Umbilical cord (tissue), 2 donors: ENCODE results near the gene ZNF658. TPM values are rescaled to one million over a fixed set of nuclear protein-coding genes. Genes with fewer than 3 reads are reported as not detected.
"Not testable (repeated sequence)": the region's sequence is repeated elsewhere in the genome, so short reads cannot be mapped to it uniquely, and the experiment has no call there.

Experiments
- DNase-seq: peaks from one replicate; pipeline ENCODE4 v3.0.0-alpha.2; 2015; ENCODE audit warnings: low spot score
- total RNA-seq: library from RNA; depleted of rRNA; stranded (reverse); fragments of >200 nt; gene quantifications from one replicate; pipeline ENCODE4 v1.2.3, GENCODE V29; 2014; ENCODE audit warnings: low replicate concordance; ENCODE audit not compliant: insufficient read depth

ZNF658 gene
- total RNA-seq = 7.0 TPM

GRCh38 chr9:66900490-66901131 lies at the start of gene ZNF658:
Gene ZNF658, plus strand, starts transcription at chr9:66900725. Its CDS starts 2,837 bp downstream, at chr9:66903562.
- DNase-seq = peak; percentile 92

GRCh38 chr9:66861732-66862131 lies 38.8 kb upstream of the ZNF658 start:
- DNase-seq = not testable (repeated sequence)

DNA sequence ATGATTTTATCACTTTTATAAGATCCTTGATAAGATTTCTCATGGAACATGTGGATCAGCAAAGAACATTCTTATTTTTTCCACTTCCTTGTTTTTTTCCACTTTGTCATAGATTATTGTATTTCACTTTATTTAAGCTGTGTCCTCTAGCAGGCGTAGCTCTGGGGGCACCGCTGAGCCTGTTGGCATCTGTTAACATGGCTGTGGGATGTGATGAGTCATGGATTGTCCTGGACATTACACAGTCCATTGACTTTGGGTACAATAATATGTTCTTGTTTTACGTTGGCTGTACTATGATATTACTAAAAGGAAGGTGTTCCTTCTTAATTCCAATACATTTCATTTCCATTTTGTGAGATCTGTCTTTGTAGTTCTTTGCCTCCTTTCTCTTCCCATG lies 31.9 kb upstream of the ZNF658 start:
- not testable (repeated sequence) for DNase-seq

- not testable (repeated sequence) for DNase-seq
Observed at GRCh38 chr9:66880605-66881004, 19.9 kb upstream of the ZNF658 start.

DNA sequence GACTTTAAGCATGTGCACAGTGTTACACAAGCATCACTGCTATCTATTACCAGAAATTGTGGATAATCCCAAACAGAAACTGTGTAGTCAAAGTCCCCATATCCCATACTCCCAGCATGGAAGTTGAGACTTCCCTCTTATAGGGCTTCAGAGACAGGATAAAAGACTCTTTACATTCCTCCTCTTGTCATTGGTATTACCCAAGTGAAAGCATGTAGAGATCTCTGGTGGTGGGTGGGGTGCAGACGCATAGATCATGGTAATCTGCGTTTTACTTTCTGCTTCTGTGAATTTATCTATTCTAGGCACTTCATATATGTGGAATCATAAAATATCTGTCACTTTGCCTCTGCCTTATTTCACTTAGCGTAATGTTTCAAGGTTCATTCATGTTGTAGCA lies 18.7 kb upstream of the ZNF658 start:
- not testable (repeated sequence) for DNase-seq

DNA sequence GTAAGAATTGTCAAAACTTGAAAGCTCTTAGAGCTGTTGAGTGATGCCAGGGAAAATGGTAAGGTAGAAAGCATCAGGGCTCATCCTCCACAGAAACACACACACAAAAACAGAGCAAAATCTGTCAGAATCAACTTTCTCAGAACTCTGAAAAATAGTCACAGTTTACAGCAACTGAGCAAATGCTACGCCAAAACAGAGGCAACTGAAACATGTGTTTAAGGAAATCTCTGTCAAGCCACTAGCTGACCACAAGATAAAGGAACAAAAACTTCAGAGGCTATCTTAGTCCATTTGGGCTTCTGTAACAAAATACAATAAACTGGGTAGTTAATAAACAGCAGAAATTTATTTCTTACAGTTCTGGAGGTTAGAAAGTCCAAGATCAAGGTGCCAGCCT lies 10.2 kb upstream of the ZNF658 start:
- not testable (repeated sequence) for DNase-seq

- peak; percentile 34 for DNase-seq
Observed at GRCh38 chr9:66901141-66901540, 616 bp downstream of the ZNF658 start.

DNA sequence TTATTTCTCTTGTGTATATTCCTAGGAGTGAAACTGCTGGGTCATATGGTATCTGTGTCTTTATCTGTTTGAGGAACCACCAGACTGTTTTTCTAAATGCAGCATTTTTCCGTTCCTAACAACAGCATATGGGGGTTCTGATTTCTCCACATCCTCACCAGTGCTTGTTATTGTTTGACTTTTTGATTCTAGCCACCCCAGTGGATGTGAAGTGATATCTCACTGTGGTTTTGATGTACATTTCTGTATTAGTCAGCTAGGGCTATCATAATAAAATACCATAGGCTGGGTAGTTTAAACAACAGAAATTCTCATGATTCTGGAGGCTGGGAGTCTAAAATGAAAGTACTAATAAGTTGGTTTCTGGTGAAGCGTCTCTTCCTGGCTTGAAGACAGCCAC lies 9.0 kb downstream of the ZNF658 start:
- not testable (repeated sequence) for DNase-seq

- DNase-seq = not testable (repeated sequence)
Observed at GRCh38 chr9:66920072-66920471, 19.5 kb downstream of the ZNF658 start.

- DNase-seq = not testable (repeated sequence)
Observed at GRCh38 chr9:66936194-66936870, 35.8 kb downstream of the ZNF658 start.

DNA sequence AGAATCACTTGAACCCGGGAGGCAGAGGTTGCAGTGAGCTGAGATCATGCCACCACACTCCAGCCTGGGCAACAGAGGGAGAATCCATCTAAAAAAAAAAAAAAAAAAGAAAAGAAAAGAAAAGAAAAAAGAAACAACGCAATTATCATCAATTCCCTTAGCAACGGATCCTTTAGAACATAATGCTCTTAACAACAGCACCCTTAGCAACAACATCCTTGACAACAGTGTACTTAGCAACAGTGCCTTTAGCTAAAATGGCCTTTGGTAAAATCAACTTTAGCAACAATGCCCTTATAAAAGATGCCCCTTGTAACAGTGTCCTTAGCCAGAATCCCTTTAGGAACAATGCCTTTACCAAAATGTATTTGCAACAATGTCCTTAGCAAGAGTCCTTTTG lies 37.1 kb downstream of the ZNF658 start:
- not testable (repeated sequence) for DNase-seq

DNA sequence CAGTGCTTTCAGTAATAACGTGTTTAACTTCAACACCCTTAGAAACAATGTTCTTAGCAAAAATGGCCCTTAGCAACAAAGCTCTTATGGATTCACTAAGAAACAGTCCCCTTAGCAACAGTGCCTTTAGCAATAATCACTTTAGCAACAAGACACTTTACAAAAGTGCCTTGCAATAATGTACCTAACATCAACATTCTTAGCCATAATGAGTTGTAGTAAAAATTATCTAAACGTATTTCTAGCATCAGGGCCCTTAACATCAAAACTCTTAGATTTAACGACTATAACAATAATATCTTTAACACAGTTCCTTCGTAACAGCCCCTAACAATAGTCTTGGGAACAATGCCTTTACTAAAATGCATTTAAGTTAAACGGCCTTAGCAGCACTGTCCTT lies 37.8 kb downstream of the ZNF658 start:
- DNase-seq = not testable (repeated sequence)

DNA sequence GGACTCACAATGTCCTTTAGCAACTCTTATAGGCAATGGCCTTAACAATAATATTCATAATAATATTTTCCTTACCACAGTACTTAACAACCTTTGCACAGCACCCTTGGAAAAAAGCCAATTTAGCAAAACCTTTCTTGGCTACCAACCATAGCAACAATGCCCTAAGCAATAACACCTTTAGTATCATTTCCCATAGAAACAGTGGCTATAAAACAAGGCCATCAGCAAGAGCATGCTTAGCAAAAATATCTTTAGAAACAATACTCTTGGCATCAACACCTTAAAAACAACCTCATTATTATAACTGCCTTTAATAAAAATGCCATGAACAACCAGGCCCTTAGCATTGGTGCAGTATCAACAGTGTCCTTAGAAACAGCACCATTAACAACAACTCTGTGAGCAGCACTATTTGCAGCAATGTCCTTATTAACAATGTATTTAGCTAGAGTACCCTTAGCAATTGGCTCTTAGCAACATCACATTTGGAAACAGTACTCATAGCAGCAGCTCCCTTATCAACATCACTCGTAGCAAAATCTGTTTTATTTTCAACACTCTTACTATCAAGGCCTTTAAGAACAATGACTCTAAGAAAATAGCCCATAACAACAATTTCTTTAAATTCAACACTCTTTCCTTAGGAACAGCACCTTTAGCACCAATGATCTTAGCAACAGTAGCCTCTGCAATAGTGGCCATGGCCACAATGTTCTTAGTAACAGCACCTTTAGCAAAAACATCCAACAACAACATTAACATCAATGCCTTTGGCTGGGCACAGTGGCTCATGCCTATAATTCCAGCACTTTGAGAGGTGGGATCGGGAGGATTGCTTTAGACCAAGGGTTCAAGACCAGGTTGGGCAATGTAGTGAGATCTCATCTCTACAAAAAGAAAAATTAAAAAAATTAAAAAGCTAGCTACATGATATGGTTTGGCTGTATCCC lies 39.6 kb downstream of the ZNF658 start:
- not testable (repeated sequence) for DNase-seq

- peak; percentile 55 for DNase-seq
Observed at GRCh38 chr9:66942400-66943155, 42.1 kb downstream of the ZNF658 start.

DNA sequence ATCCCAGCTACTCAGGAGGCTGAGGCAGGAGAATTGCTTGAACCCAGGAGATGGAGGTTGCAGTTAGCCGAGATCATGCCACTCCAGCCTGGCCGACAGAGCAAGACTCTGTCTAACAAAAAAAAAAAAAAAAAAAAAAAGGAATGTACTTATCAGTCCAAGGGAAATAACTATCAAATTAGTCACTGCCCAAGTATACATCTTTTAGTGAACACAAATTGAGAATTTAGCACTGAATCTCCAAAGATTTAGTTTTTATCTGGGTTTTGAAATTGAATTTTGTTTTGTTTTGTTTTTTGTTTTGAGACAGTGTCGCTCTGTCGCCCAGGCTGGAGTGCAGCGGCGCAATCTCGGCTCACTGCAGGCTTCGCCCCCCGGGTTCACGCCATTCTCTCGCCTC lies 52.1 kb downstream of the ZNF658 start:
- not testable (repeated sequence) for DNase-seq

Other genes starting within 250 kb of the ZNF658 start
- gene SPATA31A3, start 91.8 kb downstream of the ZNF658 start, total RNA-seq = 2.2 TPM